DND-41 (cell line): ENCODE measurements around the gene ADGRG6.

Experiments used
- ATAC-seq: fragments of 200-7000 bp; cut with Tn5 transposase; 3 replicates; pipeline ENCODE4 v1.9.1; 2021; ENCODE audit warnings: low read depth; ENCODE audit not compliant: insufficient read depth
- DNase-seq: peaks from one replicate; pipeline ENCODE4 v3.0.0-alpha.2; 2020
- H2AFZ ChIP-seq: 2 replicates; pipeline ENCODE4 v1.6.0; 2012; ENCODE audit warnings: low read depth, low read length
- H3K27ac ChIP-seq: 2 replicates; pipeline ENCODE4 v1.5.1; 2012; ENCODE audit warnings: low read length, inconsistent platforms
- H3K27me3 ChIP-seq: fragments of 200-600 bp; sonication (generic); 2 replicates; pipeline ENCODE4 v1.6.0; 2012; ENCODE audit warnings: low read length, mild to moderate bottlenecking, inconsistent platforms; ENCODE audit not compliant: insufficient read depth, poor library complexity
- H3K36me3 ChIP-seq: 2 replicates; pipeline ENCODE4 v1.5.1; 2012; ENCODE audit warnings: low read length, inconsistent platforms; ENCODE audit not compliant: insufficient read depth
- H3K4me1 ChIP-seq: 2 replicates; pipeline ENCODE4 v1.5.1; 2012; ENCODE audit warnings: mild to moderate bottlenecking, low read length; ENCODE audit not compliant: insufficient read depth
- H3K4me2 ChIP-seq: 2 replicates; pipeline ENCODE4 v1.6.0; 2012; ENCODE audit warnings: mild to moderate bottlenecking, moderate library complexity, low read length, inconsistent platforms; ENCODE audit not compliant: insufficient read depth
- H3K4me3 ChIP-seq, 2 experiments: fragments of 200-600 bp in 1 of 2; shearing (Covaris generic) in 1 of 2; 2 replicates each; pipeline ENCODE4 v1.5.1; 2012 to 2016; ENCODE audit warnings: inconsistent platforms in 2 of 2, low read length in 2 of 2, mild to moderate bottlenecking in 2 of 2, low read depth in 1 of 2, moderate library complexity in 1 of 2
- H3K79me2 ChIP-seq: 2 replicates; pipeline ENCODE4 v1.6.0; 2012; ENCODE audit warnings: low read length, inconsistent platforms; ENCODE audit not compliant: insufficient read depth
- H3K9ac ChIP-seq: 2 replicates; pipeline ENCODE4 v1.6.0; 2012; ENCODE audit warnings: low read depth, mild to moderate bottlenecking, inconsistent platforms, low read length, moderate library complexity
- H3K9me3 ChIP-seq: 2 replicates; pipeline ENCODE4 v1.5.1; 2012; ENCODE audit warnings: low read length, moderate library complexity, mild to moderate bottlenecking, inconsistent platforms; ENCODE audit not compliant: insufficient read depth, severe bottlenecking
- H4K20me1 ChIP-seq: 2 replicates; pipeline ENCODE4 v1.6.0; 2012; ENCODE audit warnings: low read length; ENCODE audit not compliant: insufficient read depth
- EZH2 ChIP-seq: IDR thresholded peaks from 3 replicates; pipeline ENCODE4 v1.6.1; 2012; ENCODE audit warnings: borderline replicate concordance, low read depth, mild to moderate bottlenecking, moderate library complexity, low read length, inconsistent platforms; ENCODE audit not compliant: severe bottlenecking
- TF ChIP-seq, protein P1 (sequence below): IDR thresholded peaks from 2 replicates; pipeline ENCODE4 v1.5.1; 2012; ENCODE audit warnings: borderline replicate concordance, low read length, moderate library complexity, mild to moderate bottlenecking; ENCODE audit not compliant: poor library complexity, severe bottlenecking; ENCODE audit errors: extremely low read depth

Gene ADGRG6

GRCh38 chr6:142324111-142324510 lies 22.3 kb downstream of the ADGRG6 start:
- Histone ChIP-seq H3K4me1 (no peaks in the 10 kb centered on the region), H3K4me2 (no peak overlapping the region), H3K4me3 (no peak overlapping the region), H2AFZ (no peak overlapping the region), H3K27ac (no peak overlapping the region), H3K27me3 (peaks cover 3% of the 10 kb centered on the region), H3K9ac (no peak overlapping the region), H3K36me3 (no peaks in the 10 kb centered on the region), H3K9me3 (no peaks in the 10 kb centered on the region), H4K20me1 (no peaks in the 10 kb centered on the region), H3K79me2 (no peaks in the 10 kb centered on the region)
- ATAC-seq (no peak), DNase-seq (no peak)
- TF ChIP-seq, protein P1, sequence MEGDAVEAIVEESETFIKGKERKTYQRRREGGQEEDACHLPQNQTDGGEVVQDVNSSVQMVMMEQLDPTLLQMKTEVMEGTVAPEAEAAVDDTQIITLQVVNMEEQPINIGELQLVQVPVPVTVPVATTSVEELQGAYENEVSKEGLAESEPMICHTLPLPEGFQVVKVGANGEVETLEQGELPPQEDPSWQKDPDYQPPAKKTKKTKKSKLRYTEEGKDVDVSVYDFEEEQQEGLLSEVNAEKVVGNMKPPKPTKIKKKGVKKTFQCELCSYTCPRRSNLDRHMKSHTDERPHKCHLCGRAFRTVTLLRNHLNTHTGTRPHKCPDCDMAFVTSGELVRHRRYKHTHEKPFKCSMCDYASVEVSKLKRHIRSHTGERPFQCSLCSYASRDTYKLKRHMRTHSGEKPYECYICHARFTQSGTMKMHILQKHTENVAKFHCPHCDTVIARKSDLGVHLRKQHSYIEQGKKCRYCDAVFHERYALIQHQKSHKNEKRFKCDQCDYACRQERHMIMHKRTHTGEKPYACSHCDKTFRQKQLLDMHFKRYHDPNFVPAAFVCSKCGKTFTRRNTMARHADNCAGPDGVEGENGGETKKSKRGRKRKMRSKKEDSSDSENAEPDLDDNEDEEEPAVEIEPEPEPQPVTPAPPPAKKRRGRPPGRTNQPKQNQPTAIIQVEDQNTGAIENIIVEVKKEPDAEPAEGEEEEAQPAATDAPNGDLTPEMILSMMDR = no peak
- TF ChIP-seq EZH2 = no peak

GRCh38 chr6:142325111-142325510 lies 23.3 kb downstream of the ADGRG6 start:
- Histone ChIP-seq H3K27me3 (peaks cover 3% of the 10 kb centered on the region), H3K9me3 (no peaks in the 10 kb centered on the region), H4K20me1 (no peaks in the 10 kb centered on the region), H3K36me3 (no peaks in the 10 kb centered on the region), H3K4me3 (no peak overlapping the region), H3K9ac (no peak overlapping the region), H3K79me2 (no peaks in the 10 kb centered on the region), H2AFZ (no peak overlapping the region), H3K4me2 (no peak overlapping the region), H3K27ac (no peak overlapping the region), H3K4me1 (no peaks in the 10 kb centered on the region)
- no peak for TF ChIP-seq EZH2
- TF ChIP-seq, protein P1 = no peak
- ATAC-seq (no peak), DNase-seq (no peak)

DNA sequence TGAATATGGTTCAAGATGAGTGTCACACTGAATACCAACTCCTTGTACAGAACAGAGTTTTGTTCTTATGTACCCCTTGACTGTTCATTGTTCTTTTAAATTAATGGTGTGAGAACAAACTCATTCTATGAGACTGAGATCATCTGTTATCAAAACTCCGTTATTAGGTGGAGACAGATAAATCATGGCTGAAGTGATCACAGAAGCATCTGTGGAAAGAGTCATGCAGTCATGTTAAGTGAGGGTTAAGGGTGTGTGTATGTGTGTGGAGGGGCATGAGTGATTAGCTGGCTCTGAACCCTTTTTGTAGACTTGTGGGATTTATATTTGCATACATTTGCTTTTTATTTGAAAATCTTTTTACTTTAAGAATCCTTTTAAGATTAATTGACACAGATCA lies 24.7 kb downstream of the ADGRG6 start:
- Histone ChIP-seq H3K36me3 (no peaks in the 10 kb centered on the region), H3K27ac (no peak overlapping the region), H4K20me1 (no peaks in the 10 kb centered on the region), H3K4me3 (no peak overlapping the region), H3K9me3 (no peaks in the 10 kb centered on the region), H3K79me2 (no peaks in the 10 kb centered on the region), H2AFZ (no peak overlapping the region), H3K27me3 (peaks cover 3% of the 10 kb centered on the region), H3K9ac (no peak overlapping the region), H3K4me2 (no peak overlapping the region), H3K4me1 (peaks cover 8% of the 10 kb centered on the region; the same call in 1 of the 2 replicates)
- TF ChIP-seq, protein P1 = no peak
- TF ChIP-seq EZH2 = no peak
- DNase-seq (no peak), ATAC-seq (no peak)

- no peaks in the 10 kb centered on the region for H3K36me3 ChIP-seq
- H2AFZ ChIP-seq = no peak overlapping the region
- DNase-seq (no peak), ATAC-seq (no peak)
- no peak overlapping the region for H3K9ac ChIP-seq
- H3K9me3 ChIP-seq = no peaks in the 10 kb centered on the region
- no peak overlapping the region for H3K4me3 ChIP-seq
- peaks cover 12% of the 10 kb centered on the region; the same call in 1 of the 2 replicates for H3K4me1 ChIP-seq
- no peaks in the 10 kb centered on the region for H3K79me2 ChIP-seq
- H3K27me3 ChIP-seq = peaks cover 3% of the 10 kb centered on the region
- TF ChIP-seq EZH2 = no peak
- TF ChIP-seq, protein P1 = no peak
- H3K4me2 ChIP-seq = no peak overlapping the region
- no peaks in the 10 kb centered on the region for H4K20me1 ChIP-seq
- no peak overlapping the region for H3K27ac ChIP-seq
These were observed 26.3 kb downstream of the ADGRG6 start for GRCh38 chr6:142328070-142328469.
